Lower lobe of right lung (tissue), 2 donors: ENCODE data around the gene LUZP1. TPM values are rescaled to one million over a fixed set of nuclear protein-coding genes. Genes with fewer than 3 reads are reported as not detected.

Experiments
- ATAC-seq, 2 donors: fragments of 200-7000 bp; cut with Tn5 transposase; one replicate each; pipeline ENCODE4 v1.9.1; 2020 to 2022; ENCODE audit warnings: mild to moderate bottlenecking in 2 of 2, moderate library complexity in 2 of 2
- DNase-seq: peaks from one replicate; pipeline ENCODE4 v3.0.0-alpha.2; 2020
- H3K27ac ChIP-seq: fragments of 200-600 bp; one replicate; pipeline ENCODE4 v1.8.0; 2022
- H3K27me3 ChIP-seq: fragments of 200-600 bp; one replicate; pipeline ENCODE4 v1.8.0; 2022; ENCODE audit warnings: low read depth
- H3K36me3 ChIP-seq: fragments of 200-600 bp; one replicate; pipeline ENCODE4 v1.8.0; 2022; ENCODE audit warnings: mild to moderate bottlenecking
- H3K4me1 ChIP-seq: fragments of 200-600 bp; one replicate; pipeline ENCODE4 v1.8.0; 2022
- H3K4me3 ChIP-seq: fragments of 200-600 bp; one replicate; pipeline ENCODE4 v1.8.0; 2022; ENCODE audit warnings: mild to moderate bottlenecking
- H3K9me3 ChIP-seq: fragments of 200-600 bp; one replicate; pipeline ENCODE4 v1.8.0; 2022
- intact Hi-C: fragments of 100-400 bp; cut with DNase I; formaldehyde crosslinking; loops from one replicate; pipeline ENCODE4 v1.11.0; 2022
- total RNA-seq: library from RNA; stranded (reverse); fragmentation: NEBNext Ultra II Directional; extraction: Animal tissue kit (Norgen Biotek cat#: 25700); gene quantifications from one replicate; pipeline ENCODE4 v1.2.1, GENCODE V29; 2021
- TF ChIP-seq, protein P1 (sequence below): fragments of 200-600 bp; IDR thresholded peaks from one replicate; pipeline ENCODE4 v1.8.0; 2022; ENCODE audit warnings: antibody characterized with exemption, mild to moderate bottlenecking
- donor health status: DM: no; HTN: yes; CAD: no; lungs with severe emphysema.

The LUZP1 gene
- total RNA-seq, 1 donor from 2014 or later = 32.5 TPM

DNA sequence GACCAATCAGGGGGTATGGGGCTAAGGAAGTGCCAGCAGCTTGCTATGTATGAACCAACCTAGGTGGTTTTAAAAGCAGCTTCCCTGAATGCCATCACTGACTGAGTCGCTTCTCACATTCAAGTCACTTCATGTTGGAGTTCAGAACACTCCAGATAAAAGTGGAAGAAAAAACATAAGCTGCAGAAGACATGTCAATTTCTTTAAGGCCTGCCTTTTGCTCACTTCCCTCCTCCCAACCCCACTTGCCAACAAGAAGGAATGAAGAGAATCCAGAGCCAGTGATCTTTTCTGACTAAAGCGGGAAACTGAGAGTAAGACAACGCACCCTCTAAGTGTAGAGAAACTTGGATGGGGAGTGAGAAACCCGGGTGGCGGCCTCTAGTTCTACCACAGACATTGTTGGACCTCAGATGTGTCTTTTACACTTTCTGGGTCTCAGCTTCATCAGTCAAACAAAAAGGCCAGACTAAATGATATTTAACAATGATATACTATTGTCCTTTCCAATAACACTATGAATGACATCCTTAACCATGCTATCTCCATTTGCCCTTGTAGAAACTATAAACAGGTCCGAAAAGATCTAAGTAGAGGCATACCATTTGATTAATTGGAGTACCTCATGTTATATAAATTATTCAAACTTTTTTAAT is 54.1 kb downstream of the LUZP1 start:
- H3K27me3 ChIP-seq = no peaks in the 10 kb centered on the region
- H3K9me3 ChIP-seq = no peaks in the 10 kb centered on the region
- peaks cover 46% of the 10 kb centered on the region for H3K4me1 ChIP-seq
- H3K36me3 ChIP-seq = no peaks in the 10 kb centered on the region
- H3K27ac ChIP-seq = peak overlapping the region; percentile 19
- intact Hi-C loops = no loop called here
- DNase-seq (no peak), ATAC-seq (no peak)
- TF ChIP-seq, protein P1, sequence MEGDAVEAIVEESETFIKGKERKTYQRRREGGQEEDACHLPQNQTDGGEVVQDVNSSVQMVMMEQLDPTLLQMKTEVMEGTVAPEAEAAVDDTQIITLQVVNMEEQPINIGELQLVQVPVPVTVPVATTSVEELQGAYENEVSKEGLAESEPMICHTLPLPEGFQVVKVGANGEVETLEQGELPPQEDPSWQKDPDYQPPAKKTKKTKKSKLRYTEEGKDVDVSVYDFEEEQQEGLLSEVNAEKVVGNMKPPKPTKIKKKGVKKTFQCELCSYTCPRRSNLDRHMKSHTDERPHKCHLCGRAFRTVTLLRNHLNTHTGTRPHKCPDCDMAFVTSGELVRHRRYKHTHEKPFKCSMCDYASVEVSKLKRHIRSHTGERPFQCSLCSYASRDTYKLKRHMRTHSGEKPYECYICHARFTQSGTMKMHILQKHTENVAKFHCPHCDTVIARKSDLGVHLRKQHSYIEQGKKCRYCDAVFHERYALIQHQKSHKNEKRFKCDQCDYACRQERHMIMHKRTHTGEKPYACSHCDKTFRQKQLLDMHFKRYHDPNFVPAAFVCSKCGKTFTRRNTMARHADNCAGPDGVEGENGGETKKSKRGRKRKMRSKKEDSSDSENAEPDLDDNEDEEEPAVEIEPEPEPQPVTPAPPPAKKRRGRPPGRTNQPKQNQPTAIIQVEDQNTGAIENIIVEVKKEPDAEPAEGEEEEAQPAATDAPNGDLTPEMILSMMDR = no peak
- no peak overlapping the region for H3K4me3 ChIP-seq

DNA sequence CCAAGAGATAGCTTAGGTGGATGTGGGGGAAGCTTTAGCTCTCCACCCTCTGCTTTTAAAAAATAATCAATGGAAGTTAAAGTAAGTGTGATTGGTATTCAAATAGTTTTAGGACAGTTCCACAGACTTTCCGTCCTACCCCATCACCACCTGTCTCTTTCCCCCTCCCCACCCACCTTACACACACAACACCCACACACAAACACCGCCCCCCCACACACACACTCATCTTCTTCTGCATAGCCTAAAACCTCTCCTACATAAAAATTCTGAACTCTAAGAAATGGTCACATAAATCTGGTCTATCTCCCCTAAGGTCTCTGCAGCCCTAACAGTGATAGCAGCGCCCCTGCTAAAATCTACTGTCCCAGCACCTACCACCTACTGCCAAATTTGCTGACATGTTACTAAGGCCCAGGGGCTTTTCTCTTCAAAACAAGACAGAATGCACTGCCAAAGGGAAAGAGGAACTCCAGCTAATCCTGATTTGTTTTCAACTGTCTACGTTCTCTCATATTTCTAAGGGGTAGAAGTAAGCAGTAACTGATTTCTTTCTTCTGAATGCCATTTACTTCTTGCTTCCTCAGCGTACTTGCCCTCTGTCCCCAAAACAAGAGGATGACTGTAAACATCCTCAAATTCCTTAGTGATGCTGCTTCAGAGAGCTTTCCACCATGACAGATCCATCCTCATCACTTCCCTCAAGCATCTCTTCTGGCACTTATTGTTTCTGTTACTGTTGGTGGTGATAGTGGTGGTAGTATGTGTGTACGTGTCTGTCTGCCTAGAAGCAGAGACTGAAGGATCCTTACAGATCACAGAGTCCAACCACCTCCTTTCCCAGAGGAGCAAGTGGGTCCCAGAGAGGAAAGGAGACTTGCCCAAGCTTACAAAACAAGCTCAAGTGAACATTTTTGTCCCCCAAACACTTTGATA is 56.8 kb downstream of the LUZP1 start:
- intact Hi-C loops = no loop called here
- peak overlapping the region; percentile 24 for H3K27ac ChIP-seq
- no peak for DNase-seq
- peaks cover 29% of the 10 kb centered on the region for H3K4me1 ChIP-seq
- no peaks in the 10 kb centered on the region for H3K9me3 ChIP-seq
- H3K36me3 ChIP-seq = peaks cover 21% of the 10 kb centered on the region
- ATAC-seq = no peak
- no peak overlapping the region for H3K4me3 ChIP-seq
- H3K27me3 ChIP-seq = no peaks in the 10 kb centered on the region
- TF ChIP-seq, protein P1 = no peak

DNA sequence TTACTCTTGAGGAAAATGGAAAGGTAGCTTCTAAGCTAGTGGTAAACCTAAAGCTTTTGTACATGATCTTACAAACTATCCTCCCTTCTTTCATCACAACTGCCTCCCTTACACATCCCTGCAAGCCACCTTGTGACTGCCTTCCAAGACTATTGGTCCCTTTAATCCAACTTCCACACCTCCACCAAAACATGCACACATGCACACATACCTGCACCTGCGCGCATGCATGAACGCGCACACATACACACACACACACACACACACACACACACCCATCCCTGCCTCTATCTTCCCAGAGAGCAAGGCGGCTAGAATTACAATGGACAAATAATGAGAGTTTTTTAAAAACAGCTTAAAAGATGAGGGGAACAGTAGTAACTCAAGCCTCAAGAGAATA is 58.3 kb downstream of the LUZP1 start:
- Histone ChIP-seq H3K36me3 (peaks cover 27% of the 10 kb centered on the region), H3K27ac (no peak overlapping the region), H3K27me3 (no peaks in the 10 kb centered on the region), H3K9me3 (no peaks in the 10 kb centered on the region), H3K4me3 (no peak overlapping the region), H3K4me1 (peaks cover 28% of the 10 kb centered on the region)
- no peak for ATAC-seq
- TF ChIP-seq, protein P1 = no peak
- DNase-seq = no peak
- intact Hi-C loops = no loop called here

DNA sequence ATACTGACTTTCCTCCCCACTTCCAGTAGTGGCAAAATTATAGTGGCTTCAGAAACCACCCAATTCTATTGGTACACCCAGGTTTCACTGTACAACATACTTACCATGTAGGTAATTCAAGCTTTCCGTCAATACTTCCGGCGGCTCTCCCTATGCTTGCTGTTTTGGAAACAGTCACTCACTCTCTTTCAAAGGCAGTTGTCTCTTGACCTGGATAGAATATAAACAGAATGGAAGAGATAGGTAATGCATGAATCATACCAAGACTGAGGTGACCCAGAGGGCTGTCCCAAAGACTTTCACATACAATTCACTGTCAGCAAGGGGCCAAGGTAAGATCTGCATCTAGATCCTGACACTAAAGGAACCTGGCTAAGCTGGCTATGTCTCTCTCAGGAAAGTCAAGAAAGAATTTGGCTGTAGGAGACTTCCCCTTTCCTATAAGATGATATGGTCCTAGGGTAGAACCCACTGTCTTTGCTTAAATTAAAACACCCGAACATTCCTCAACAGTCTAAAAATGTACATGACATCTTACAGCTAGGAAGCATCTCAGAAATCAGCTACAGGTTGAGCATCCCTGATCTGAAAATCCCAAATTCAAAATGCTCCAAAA is 59.6 kb downstream of the LUZP1 start:
- TF ChIP-seq, protein P1 = no peak
- DNase-seq (no peak), ATAC-seq (no peak)
- intact Hi-C loops = no loop called here
- Histone ChIP-seq H3K36me3 (peaks cover 27% of the 10 kb centered on the region), H3K9me3 (no peaks in the 10 kb centered on the region), H3K4me1 (peaks cover 15% of the 10 kb centered on the region), H3K27me3 (no peaks in the 10 kb centered on the region), H3K4me3 (no peak overlapping the region), H3K27ac (no peak overlapping the region)

DNA sequence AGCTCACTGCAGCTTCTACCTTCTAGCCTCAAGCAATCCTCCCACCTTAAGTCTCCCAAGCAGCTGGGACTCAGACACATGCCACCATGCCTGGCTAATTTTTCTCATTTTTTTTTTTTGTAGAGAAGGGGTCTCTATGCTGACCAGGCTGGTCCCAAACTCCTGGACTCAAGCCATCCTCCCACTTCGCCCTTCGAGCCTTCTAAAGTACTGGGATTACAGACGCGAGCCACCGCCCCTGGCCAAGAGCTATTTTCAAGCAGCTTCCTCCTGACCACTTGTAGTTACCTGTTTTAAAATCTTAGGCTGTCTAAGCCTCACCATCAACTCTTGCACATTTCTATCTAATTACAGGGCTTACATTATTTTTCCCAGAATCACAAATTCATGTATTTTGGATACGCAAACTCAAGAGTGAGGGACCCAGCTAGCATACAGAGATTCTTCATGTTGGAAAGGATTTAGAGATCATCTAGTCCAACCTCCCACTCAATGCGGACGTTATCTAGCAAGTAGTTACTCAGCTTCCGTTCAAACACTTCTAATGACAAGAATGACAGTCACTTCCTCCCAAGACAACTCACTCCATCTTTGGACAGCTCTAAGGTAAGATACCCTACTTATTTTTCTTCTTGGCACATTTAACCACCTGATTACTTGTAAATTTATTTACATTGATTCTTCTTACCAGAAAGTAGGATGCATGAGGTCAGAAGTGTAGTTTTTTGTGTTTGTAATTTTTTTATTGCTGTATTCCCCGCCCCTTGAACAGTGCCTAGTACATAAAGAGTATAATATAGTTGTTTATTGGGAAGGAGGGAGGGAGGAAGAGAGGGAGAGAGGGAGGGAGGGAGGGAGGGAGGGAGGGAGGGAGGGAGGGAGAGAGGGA is 65.4 kb downstream of the LUZP1 start:
- Histone ChIP-seq H3K4me1 (peaks cover 51% of the 10 kb centered on the region), H3K27me3 (no peaks in the 10 kb centered on the region), H3K27ac (peak overlapping the region; percentile 58), H3K4me3 (no peak overlapping the region), H3K9me3 (no peaks in the 10 kb centered on the region), H3K36me3 (peaks cover 20% of the 10 kb centered on the region)
- no peak for DNase-seq
- TF ChIP-seq, protein P1 = no peak
- ATAC-seq = peak in 1 of 2 donors; percentile 30
- intact Hi-C loops = no loop called here
